HepG2 (cell line): ENCODE results near the gene ZNF526. TPM values are rescaled to one million over a fixed set of nuclear protein-coding genes. Genes with fewer than 3 reads are reported as not detected.

Experiments
- ASH2L ChIP-seq: fragments of 300-600, 200-600 bp; sonication (generic); IDR thresholded peaks from 2 replicates; pipeline ENCODE4 v1.7.0; 2017; ENCODE audit warnings: low read depth, mild to moderate bottlenecking, moderate library complexity, mixed read lengths, low read length; ENCODE audit not compliant: insufficient read length
- ATF1 ChIP-seq: IDR thresholded peaks from 2 replicates; pipeline ENCODE4 v1.6.1; 2016; ENCODE audit warnings: mild to moderate bottlenecking, control low read depth
- DMAP1 ChIP-seq: IDR thresholded peaks from 2 replicates; pipeline ENCODE4 v1.6.1; 2016
- FIP1L1 ChIP-seq: fragments of 200-400 bp; formaldehyde crosslinking; IDR thresholded peaks from 2 replicates; pipeline ENCODE4 v1.6.1; 2018; ENCODE audit warnings: low read depth, mild to moderate bottlenecking, low read length, moderate library complexity, borderline replicate concordance; ENCODE audit not compliant: insufficient read depth
- MYC ChIP-seq: sonication (generic); formaldehyde crosslinking; IDR thresholded peaks from 2 replicates; pipeline ENCODE4 v1.9.0; 2021; ENCODE audit warnings: missing genetic modification reagents, borderline replicate concordance
- PCBP1 ChIP-seq: fragments of 200-400 bp; formaldehyde crosslinking; IDR thresholded peaks from 2 replicates; pipeline ENCODE4 v1.6.1; 2017; ENCODE audit warnings: mild to moderate bottlenecking, low read depth, low read length, borderline replicate concordance
- RFX5 ChIP-seq: IDR thresholded peaks from 2 replicates; pipeline ENCODE4 v1.6.1; 2011; ENCODE audit warnings: low read depth, low read length, improper control_type of control experiment
- TBX3 ChIP-seq: fragments of 450-650 bp; IDR thresholded peaks from 2 replicates; pipeline ENCODE4 v1.6.1; 2017; ENCODE audit warnings: antibody characterized with exemption, mild to moderate bottlenecking, inconsistent platforms, borderline replicate concordance
- ZBTB42 ChIP-seq: sonication (generic); formaldehyde crosslinking; IDR thresholded peaks from 2 replicates; pipeline ENCODE4 v1.5.0; 2020; ENCODE audit warnings: mild to moderate bottlenecking, missing genetic modification reagents
- ZFP1 ChIP-seq: IDR thresholded peaks from 2 replicates; pipeline ENCODE4 v1.6.1; 2016
- ZFP36L2 ChIP-seq: sonication (generic); formaldehyde crosslinking; IDR thresholded peaks from 2 replicates; pipeline ENCODE4 v1.4.0; 2020; ENCODE audit warnings: missing genetic modification reagents
- ZNF251 ChIP-seq: sonication (generic); formaldehyde crosslinking; IDR thresholded peaks from 2 replicates; pipeline ENCODE4 v1.9.0; 2021; ENCODE audit warnings: mild to moderate bottlenecking, missing genetic modification reagents
- ZNF546 ChIP-seq: sonication (generic); formaldehyde crosslinking; conservative IDR thresholded peaks from 2 replicates; pipeline ENCODE4 v1.8.1; 2023; ENCODE audit warnings: mild to moderate bottlenecking, missing genetic modification reagents
- ZNF674 ChIP-seq: sonication (generic); formaldehyde crosslinking; IDR thresholded peaks from 2 replicates; pipeline ENCODE4 v1.5.0; 2020; ENCODE audit warnings: low read depth, mild to moderate bottlenecking, missing genetic modification reagents
- ZNF678 ChIP-seq: sonication (generic); formaldehyde crosslinking; IDR thresholded peaks from 2 replicates; pipeline ENCODE4 v1.4.0; 2020; ENCODE audit warnings: mild to moderate bottlenecking, missing genetic modification reagents
- polyA plus RNA-seq, 8 experiments: library from polyadenylated mRNA; depleted of rRNA in 3 of 8; stranded (reverse) in 7 of 8; unstranded in 1 of 8; fragments of >200 nt; fragmentation: Illumina TruSeq in 4 of 8; extraction: Trizol in 4 of 8; gene quantifications; 2 replicates each; pipeline versions ENCODE4 v1.2.1 to v1.2.3, GENCODE V29; 2011 to 2016; ENCODE audit warnings: low read depth in 4 of 8, missing spikeins in 1 of 8, mixed read lengths in 1 of 8; ENCODE audit not compliant: insufficient read depth in 1 of 8
- total RNA-seq, 5 experiments: library from RNA; depleted of rRNA; stranded (reverse); fragments of >200 nt; fragmentation: Illumina TruSeq; extraction: Trizol; gene quantifications; 2 replicates each; pipeline ENCODE4 v1.2.3, GENCODE V29; 2016; ENCODE audit warnings: low read depth in 1 of 5
- TF ChIP-seq, protein P1 (sequence below): sonication (generic); formaldehyde crosslinking; IDR thresholded peaks from 2 replicates; pipeline ENCODE4 v1.4.0; 2020; ENCODE audit warnings: mild to moderate bottlenecking, missing genetic modification reagents
- TF ChIP-seq, protein P2 (sequence below): sonication (generic); formaldehyde crosslinking; IDR thresholded peaks from 2 replicates; pipeline ENCODE4 v1.4.0; 2020; ENCODE audit warnings: missing genetic modification reagents
- TF ChIP-seq, protein P3 (sequence below): sonication (generic); formaldehyde crosslinking; IDR thresholded peaks from 2 replicates; pipeline ENCODE4 v1.4.0; 2020; ENCODE audit warnings: mild to moderate bottlenecking, missing genetic modification reagents

ZNF526 gene
- total and polyA plus RNA-seq, 2 of the 13 experiments (the other 11 are each of a cell fraction or from before 2014, with no cell fraction given) = 3.3 to 8.4 TPM

DNA sequence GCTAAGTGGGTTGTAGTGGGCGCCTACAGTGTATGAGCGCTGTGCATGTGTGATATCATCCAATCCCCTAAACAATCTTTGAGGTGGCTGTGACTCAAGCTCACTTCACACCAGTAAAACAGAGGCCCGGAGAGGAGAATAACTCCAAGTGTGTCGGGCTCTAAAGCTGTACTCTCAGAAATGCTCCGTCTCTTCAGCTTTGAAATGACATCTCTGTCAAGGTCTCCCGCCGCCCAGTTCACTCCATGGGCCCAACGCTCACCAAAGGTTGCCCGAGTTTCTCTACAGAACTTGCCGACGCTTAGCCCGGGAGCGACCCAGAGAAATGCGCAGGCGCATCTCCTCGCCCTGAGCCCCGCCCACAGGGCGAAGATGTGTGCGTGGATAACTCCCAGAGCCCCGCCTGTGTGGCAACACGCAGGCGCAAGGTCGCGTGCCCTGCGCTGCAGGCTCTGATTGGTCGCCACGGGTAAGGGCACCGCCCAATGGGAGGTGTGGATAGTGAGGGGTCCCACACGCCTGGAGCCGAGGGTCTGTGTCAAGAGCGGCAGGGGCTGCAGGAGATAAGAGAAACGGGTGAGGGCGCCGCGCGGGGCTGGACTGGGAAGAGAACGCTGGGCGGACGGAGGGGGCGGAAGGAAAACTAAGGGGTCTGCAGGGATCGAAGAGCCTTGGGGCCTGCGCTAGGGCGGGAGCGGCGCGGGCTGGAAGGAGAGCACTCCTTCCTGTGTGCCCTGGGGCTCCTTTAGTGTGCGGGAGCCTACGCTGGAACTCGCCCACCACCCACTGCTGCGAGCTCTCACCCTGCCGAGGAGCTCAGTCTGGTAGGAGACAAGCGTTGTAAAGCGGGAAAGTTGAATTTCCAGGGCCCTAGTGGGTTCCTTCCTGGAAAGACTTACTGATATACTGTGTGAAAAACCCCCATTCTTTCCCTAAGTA lies at the start of gene ZNF526 (continued):
- TF ChIP-seq, protein P1, sequence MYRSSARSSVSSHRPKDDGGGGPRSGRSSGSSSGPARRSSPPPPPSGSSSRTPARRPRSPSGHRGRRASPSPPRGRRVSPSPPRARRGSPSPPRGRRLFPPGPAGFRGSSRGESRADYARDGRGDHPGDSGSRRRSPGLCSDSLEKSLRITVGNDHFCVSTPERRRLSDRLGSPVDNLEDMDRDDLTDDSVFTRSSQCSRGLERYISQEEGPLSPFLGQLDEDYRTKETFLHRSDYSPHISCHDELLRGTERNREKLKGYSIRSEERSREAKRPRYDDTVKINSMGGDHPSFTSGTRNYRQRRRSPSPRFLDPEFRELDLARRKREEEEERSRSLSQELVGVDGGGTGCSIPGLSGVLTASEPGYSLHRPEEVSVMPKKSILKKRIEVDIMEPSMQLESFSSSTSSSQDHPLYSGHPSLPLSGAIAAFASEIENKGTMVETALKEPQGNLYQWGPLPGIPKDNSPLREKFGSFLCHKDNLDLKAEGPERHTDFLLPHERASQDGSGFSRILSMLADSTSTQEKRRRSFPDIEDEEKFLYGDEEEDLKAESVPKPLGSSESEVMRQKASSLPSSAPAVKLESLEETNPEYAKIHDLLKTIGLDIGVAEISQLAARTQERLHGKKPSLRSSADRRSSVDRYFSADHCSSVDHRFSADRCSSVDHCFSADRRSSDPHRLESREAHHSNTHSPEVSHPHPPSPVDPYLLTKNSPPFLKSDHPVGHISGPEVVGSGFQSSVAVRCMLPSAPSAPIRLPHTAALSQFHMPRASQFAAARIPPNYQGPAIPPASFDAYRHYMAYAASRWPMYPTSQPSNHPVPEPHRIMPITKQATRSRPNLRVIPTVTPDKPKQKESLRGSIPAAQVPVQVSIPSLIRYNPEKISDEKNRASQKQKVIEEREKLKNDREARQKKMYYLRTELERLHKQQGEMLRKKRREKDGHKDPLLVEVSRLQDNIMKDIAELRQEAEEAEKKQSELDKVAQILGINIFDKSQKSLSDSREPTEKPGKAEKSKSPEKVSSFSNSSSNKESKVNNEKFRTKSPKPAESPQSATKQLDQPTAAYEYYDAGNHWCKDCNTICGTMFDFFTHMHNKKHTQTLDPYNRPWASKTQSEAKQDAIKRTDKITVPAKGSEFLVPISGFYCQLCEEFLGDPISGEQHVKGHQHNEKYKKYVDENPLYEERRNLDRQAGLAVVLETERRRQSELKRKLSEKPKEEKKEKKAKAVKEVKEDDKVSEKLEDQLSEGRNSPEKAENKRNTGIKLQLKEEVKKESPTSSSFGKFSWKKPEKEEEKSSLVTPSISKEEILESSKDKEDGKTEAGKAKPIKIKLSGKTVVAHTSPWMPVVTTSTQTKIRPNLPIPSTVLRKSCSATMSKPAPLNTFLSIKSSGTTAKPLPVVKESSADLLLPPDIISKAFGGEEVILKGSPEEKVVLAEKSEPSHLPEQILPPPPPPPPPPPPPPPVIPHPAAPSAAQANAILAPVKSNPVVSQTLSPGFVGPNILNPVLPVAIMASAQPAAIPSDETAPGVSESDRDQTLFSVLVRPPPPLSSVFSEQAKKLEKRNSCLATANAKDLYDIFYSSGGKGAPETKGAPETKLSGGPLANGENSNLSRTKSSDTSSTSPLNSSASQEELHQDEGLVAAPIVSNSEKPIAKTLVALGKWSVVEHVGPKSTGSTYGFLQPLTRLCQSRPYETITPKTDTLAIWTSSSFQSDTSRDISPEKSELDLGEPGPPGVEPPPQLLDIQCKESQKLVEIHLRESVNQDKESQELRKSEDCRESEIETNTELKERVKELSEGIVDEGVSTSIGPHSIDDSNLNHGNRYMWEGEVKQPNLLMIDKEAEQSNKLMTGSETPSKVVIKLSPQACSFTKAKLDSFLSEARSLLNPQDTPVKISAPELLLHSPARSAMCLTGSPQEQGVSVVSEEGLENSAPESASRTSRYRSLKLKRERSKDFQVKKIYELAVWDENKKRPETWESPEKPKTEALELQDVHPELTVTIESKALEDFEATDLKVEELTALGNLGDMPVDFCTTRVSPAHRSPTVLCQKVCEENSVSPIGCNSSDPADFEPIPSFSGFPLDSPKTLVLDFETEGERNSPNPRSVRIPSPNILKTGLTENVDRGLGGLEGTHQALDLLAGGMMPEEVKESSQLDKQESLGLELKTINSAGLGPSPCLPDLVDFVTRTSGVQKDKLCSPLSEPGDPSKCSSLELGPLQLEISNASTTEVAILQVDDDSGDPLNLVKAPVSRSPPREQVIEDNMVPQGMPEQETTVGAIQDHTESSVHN (CRISPR knock-in tag) = no peak
- TF ChIP-seq ZBTB42 (CRISPR knock-in tag) (no peak), ZFP36L2 (CRISPR knock-in tag) (no peak), ATF1 (no peak), FIP1L1 (no peak), PCBP1 (peak; percentile 88; the same call in 1 of the 2 replicates), ZNF674 (CRISPR knock-in tag) (no peak), ZNF546 (CRISPR knock-in tag) (no peak), MYC (CRISPR knock-in tag) (peak; percentile 86; the same call in 1 of the 2 replicates), ZNF251 (CRISPR knock-in tag) (no peak), DMAP1 (CRISPR knock-in tag) (peak; percentile 76; the same call in 1 of the 2 replicates), ZNF678 (no peak), ZFP1 (CRISPR knock-in tag) (no peak), TBX3 (peak; percentile 61; the same call in 1 of the 2 replicates), ASH2L (peak; percentile 69), RFX5 (peak; percentile 91)
- TF ChIP-seq, protein P2, sequence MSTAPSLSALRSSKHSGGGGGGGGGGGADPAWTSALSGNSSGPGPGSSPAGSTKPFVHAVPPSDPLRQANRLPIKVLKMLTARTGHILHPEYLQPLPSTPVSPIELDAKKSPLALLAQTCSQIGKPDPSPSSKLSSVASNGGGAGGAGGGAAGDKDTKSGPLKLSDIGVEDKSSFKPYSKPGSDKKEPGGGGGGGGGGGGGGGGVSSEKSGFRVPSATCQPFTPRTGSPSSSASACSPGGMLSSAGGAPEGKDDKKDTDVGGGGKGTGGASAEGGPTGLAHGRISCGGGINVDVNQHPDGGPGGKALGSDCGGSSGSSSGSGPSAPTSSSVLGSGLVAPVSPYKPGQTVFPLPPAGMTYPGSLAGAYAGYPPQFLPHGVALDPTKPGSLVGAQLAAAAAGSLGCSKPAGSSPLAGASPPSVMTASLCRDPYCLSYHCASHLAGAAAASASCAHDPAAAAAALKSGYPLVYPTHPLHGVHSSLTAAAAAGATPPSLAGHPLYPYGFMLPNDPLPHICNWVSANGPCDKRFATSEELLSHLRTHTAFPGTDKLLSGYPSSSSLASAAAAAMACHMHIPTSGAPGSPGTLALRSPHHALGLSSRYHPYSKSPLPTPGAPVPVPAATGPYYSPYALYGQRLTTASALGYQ (CRISPR knock-in tag) = no peak
- TF ChIP-seq, protein P3, sequence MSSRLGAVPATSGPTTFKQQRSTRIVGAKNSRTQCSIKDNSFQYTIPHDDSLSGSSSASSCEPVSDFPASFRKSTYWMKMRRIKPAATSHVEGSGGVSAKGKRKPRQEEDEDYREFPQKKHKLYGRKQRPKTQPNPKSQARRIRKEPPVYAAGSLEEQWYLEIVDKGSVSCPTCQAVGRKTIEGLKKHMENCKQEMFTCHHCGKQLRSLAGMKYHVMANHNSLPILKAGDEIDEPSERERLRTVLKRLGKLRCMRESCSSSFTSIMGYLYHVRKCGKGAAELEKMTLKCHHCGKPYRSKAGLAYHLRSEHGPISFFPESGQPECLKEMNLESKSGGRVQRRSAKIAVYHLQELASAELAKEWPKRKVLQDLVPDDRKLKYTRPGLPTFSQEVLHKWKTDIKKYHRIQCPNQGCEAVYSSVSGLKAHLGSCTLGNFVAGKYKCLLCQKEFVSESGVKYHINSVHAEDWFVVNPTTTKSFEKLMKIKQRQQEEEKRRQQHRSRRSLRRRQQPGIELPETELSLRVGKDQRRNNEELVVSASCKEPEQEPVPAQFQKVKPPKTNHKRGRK = no peak
